Thoracic aorta (tissue), 2 donors: Measurements from ENCODE around the gene HCN3. TPM values are rescaled to one million over a fixed set of nuclear protein-coding genes. Genes with fewer than 3 reads are reported as not detected.
A peak's percentile ranks its signal among the peaks of the same experiment; 100 is the strongest.

ENCODE experiments used
- ATAC-seq: fragments of 150-250 bp; one replicate; pipeline ENCODE4 v1.8.0; 2017; ENCODE audit warnings: low read depth; ENCODE audit not compliant: insufficient number of reproducible peaks, low FRiP score
- DNase-seq: peaks from one replicate; pipeline ENCODE4 v3.0.0-alpha.2; 2020; ENCODE audit warnings: low spot score
- H3K27ac ChIP-seq, 2 donors: fragments of 200-600 bp; sonication (generic); 1 replicate in 1 of 2; 2 replicates in 1 of 2; pipeline ENCODE4 v1.5.1; 2016; ENCODE audit warnings: mild to moderate bottlenecking in 2 of 2, moderate library complexity in 2 of 2
- H3K27me3 ChIP-seq: fragments of 200-600 bp; sonication (generic); replicated peaks from 2 replicates; pipeline ENCODE4 v1.6.0; 2016; ENCODE audit warnings: mild to moderate bottlenecking; ENCODE audit not compliant: insufficient read depth
- H3K36me3 ChIP-seq: fragments of 200-600 bp; sonication (generic); one replicate; pipeline ENCODE4 v1.5.1; 2016
- H3K4me1 ChIP-seq, 2 donors: fragments of 200-600 bp; sonication (generic); 1 replicate in 1 of 2; 2 replicates in 1 of 2; pipeline versions ENCODE4 v1.5.1 to v1.6.0; 2016; ENCODE audit warnings: low read depth in 2 of 2, mild to moderate bottlenecking in 1 of 2; ENCODE audit not compliant: control insufficient read depth in 1 of 2
- H3K4me3 ChIP-seq: fragments of 200-600 bp; sonication (generic); 2 replicates; pipeline ENCODE4 v1.5.1; 2016; ENCODE audit warnings: mild to moderate bottlenecking
- H3K9me3 ChIP-seq: fragments of 200-600 bp; sonication (generic); 2 replicates; pipeline ENCODE4 v1.5.1; 2016
- CTCF ChIP-seq: fragments of 200-600 bp; sonication (generic); IDR thresholded peaks from one replicate; pipeline ENCODE4 v1.5.1; 2019; ENCODE audit warnings: antibody characterized with exemption
- total RNA-seq, 2 donors: library from RNA; depleted of rRNA; stranded (reverse); fragments of >200 nt; gene quantifications; one replicate each; pipeline versions ENCODE4 v1.1.0 to v1.2.3, GENCODE V29; 2016

The HCN3 gene
- total RNA-seq, 2 donors from 2014 or later: 0.92 to 1.9 TPM

GRCh38 chr1:155322571-155322952 is 45.3 kb downstream of the HCN3 start:
- no peak for DNase-seq
- no peak for TF ChIP-seq CTCF
- no peaks in the 10 kb centered on the region for H3K9me3 ChIP-seq
- H3K36me3 ChIP-seq: no peaks in the 10 kb centered on the region
- peak overlapping the region; percentile 86 to 91 for H3K27ac ChIP-seq
- no peak for ATAC-seq
- H3K4me1 ChIP-seq: peaks cover 10 to 31% of the 10 kb centered on the region in 2 donors
- peak overlapping the region; percentile 80 for H3K4me3 ChIP-seq
- no peaks in the 10 kb centered on the region for H3K27me3 ChIP-seq

- DNase-seq (peak; percentile 74), ATAC-seq (peak; percentile 47)
- peaks cover 2% of the 10 kb centered on the region for H3K36me3 ChIP-seq
- peak; percentile 98 for TF ChIP-seq CTCF
- H3K4me1 ChIP-seq: peaks cover 10 to 31% of the 10 kb centered on the region in 2 donors
- H3K9me3 ChIP-seq: no peaks in the 10 kb centered on the region
- H3K4me3 ChIP-seq: peak overlapping the region; percentile 80
- peak overlapping the region; percentile 86 to 91 for H3K27ac ChIP-seq
- no peaks in the 10 kb centered on the region for H3K27me3 ChIP-seq
These were observed 45.9 kb downstream of the HCN3 start for GRCh38 chr1:155322953-155323728.

GRCh38 chr1:155323729-155324036 is 46.4 kb downstream of the HCN3 start:
- Histone ChIP-seq H3K27me3 (no peaks in the 10 kb centered on the region), H3K27ac (peak overlapping the region; percentile 86 to 91), H3K4me1 (peaks cover 10 to 31% of the 10 kb centered on the region in 2 donors), H3K4me3 (peak overlapping the region; percentile 80), H3K36me3 (peaks cover 6% of the 10 kb centered on the region), H3K9me3 (no peaks in the 10 kb centered on the region)
- TF ChIP-seq CTCF: no peak
- ATAC-seq: peak; percentile 41
- no peak for DNase-seq

- Histone ChIP-seq H3K27ac (peak overlapping the region; percentile 86 to 91), H3K4me3 (peak overlapping the region; percentile 80), H3K9me3 (no peaks in the 10 kb centered on the region), H3K27me3 (no peaks in the 10 kb centered on the region), H3K4me1 (peaks cover 10 to 31% of the 10 kb centered on the region in 2 donors), H3K36me3 (peaks cover 8% of the 10 kb centered on the region)
- ATAC-seq: peak; percentile 82
- no peak for TF ChIP-seq CTCF
- peak; percentile 88 for DNase-seq
These were observed 46.9 kb downstream of the HCN3 start for GRCh38 chr1:155324037-155324716.

- Histone ChIP-seq H3K4me3 (peak overlapping the region; percentile 80), H3K36me3 (peaks cover 9% of the 10 kb centered on the region), H3K27me3 (no peaks in the 10 kb centered on the region), H3K4me1 (peaks cover 10 to 29% of the 10 kb centered on the region in 2 donors), H3K27ac (peak overlapping the region; percentile 58 to 91), H3K9me3 (no peaks in the 10 kb centered on the region)
- peak; percentile 24 for TF ChIP-seq CTCF
- DNase-seq: no peak
- no peak for ATAC-seq
These were observed 47.7 kb downstream of the HCN3 start for GRCh38 chr1:155324717-155325602.
